Measurements from ENCODE around the gene ARHGAP21. TPM values are rescaled to one million over a fixed set of nuclear protein-coding genes. Genes with fewer than 3 reads are reported as not detected.

The ARHGAP21 gene
- total RNA-seq, 1 donor from 2014 or later, result 62.1 TPM

GRCh38 chr10:24551161-24551560 is 172.5 kb downstream of the ARHGAP21 start:
- Histone ChIP-seq H3K27ac (ENCODE audit: low read depth, low read length) (no peak overlapping the region), H3K4me1 (ENCODE audit: control insufficient read depth in 3 of 3, insufficient read depth in 3 of 3, low read length in 3 of 3) (peaks cover 10 to 11% (median 10%) of the 10 kb centered on the region in 3 donors), H3K9ac (ENCODE audit: low read depth in 1 of 3, low read length in 3 of 3) (no peak overlapping the region), H3K27me3 (ENCODE audit: control insufficient read depth in 3 of 3, insufficient read depth in 3 of 3, low read length in 3 of 3) (no peaks in the 10 kb centered on the region), H3K36me3 (ENCODE audit: control insufficient read depth in 3 of 3, insufficient read depth in 3 of 3, low read length in 3 of 3) (peaks cover under 1 to 9% (median 4%) of the 10 kb centered on the region in 3 donors), H3K9me3 (ENCODE audit: control insufficient read depth in 3 of 3, low read length in 3 of 3) (no peaks in the 10 kb centered on the region), H3K4me3 (ENCODE audit: low read length in 3 of 3) (no peak overlapping the region)

DNA sequence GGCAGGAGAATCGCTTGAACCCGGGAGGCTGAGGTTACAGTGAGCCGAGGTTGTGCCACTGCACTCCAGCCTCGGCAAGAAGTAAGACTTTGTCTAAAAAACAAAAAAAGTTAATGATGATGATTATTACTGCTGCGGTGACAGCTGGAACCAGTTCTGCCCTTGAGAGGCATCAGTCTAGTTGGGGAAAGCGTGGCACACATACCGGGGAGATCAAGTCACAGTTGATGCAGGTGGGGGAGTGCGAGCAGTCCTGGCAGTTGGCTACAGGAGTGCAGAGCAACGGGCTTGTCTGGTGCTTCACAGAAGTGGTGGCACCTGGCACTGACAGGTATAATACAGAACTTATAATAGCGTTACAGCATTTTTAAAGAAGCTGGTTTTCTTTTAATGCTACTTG is 173.0 kb downstream of the ARHGAP21 start:
- H3K9me3 ChIP-seq (ENCODE audit: control insufficient read depth in 3 of 3, low read length in 3 of 3), result no peaks in the 10 kb centered on the region
- H3K27me3 ChIP-seq (ENCODE audit: control insufficient read depth in 3 of 3, insufficient read depth in 3 of 3, low read length in 3 of 3), result no peaks in the 10 kb centered on the region
- H3K36me3 ChIP-seq (ENCODE audit: control insufficient read depth in 3 of 3, insufficient read depth in 3 of 3, low read length in 3 of 3), result peaks cover 5 to 14% (median 6%) of the 10 kb centered on the region in 3 donors
- no peak overlapping the region for H3K27ac ChIP-seq (ENCODE audit: low read depth, low read length)
- H3K4me1 ChIP-seq (ENCODE audit: control insufficient read depth in 3 of 3, insufficient read depth in 3 of 3, low read length in 3 of 3), result peaks cover 10% of the 10 kb centered on the region in 3 donors
- no peak overlapping the region for H3K9ac ChIP-seq (ENCODE audit: low read depth in 1 of 3, low read length in 3 of 3)
- H3K4me3 ChIP-seq (ENCODE audit: low read length in 3 of 3), result no peak overlapping the region

DNA sequence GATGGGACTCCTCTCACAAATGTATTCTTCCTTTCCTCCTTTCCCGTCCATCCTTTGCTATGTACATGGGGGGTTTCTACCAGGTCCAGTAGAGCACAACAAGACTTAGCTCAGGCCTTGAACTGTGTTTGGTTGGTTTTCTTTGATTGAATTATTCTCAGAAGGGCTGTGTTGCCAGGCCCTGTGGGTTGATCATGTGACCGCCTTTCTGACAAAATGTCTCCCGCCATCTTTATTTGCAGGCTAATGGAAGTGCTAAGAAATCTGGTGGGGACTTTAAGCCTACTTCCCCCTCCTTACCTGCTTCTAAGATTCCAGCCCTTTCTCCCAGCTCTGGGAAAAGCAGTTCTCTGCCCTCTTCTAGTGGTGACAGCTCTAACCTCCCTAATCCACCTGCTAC is 178.1 kb downstream of the ARHGAP21 start:
- Histone ChIP-seq H3K36me3 (ENCODE audit: control insufficient read depth in 3 of 3, insufficient read depth in 3 of 3, low read length in 3 of 3) (peaks cover 35 to 50% (median 47%) of the 10 kb centered on the region in 3 donors), H3K27me3 (ENCODE audit: control insufficient read depth in 3 of 3, insufficient read depth in 3 of 3, low read length in 3 of 3) (no peaks in the 10 kb centered on the region)

DNA sequence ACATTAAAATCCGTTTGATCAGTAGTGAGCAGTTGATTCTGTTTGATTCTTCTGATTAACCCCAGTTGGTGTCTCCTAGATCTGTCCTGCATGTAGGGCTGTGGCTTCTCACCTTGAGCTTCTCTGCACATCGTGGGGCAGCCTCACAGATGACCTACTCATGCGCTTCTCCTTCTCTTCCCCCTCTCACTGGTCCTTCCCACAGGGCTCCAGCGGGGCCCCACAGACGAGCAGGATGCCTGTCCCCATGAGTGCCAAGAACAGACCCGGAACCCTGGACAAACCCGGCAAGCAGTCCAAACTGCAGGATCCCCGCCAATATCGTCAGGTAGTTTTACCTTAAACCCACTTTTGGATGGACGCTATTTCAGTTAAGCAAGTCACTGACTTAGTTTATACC is 178.9 kb downstream of the ARHGAP21 start:
- Histone ChIP-seq H3K4me3 (ENCODE audit: low read length in 3 of 3) (no peak overlapping the region), H3K9me3 (ENCODE audit: control insufficient read depth in 3 of 3, low read length in 3 of 3) (no peaks in the 10 kb centered on the region), H3K9ac (ENCODE audit: low read depth in 1 of 3, low read length in 3 of 3) (no peak overlapping the region), H3K4me1 (ENCODE audit: control insufficient read depth in 3 of 3, insufficient read depth in 3 of 3, low read length in 3 of 3) (no peaks in the 10 kb centered on the region), H3K36me3 (ENCODE audit: control insufficient read depth in 3 of 3, insufficient read depth in 3 of 3, low read length in 3 of 3) (peaks cover 37 to 52% (median 50%) of the 10 kb centered on the region in 3 donors), H3K27me3 (ENCODE audit: control insufficient read depth in 3 of 3, insufficient read depth in 3 of 3, low read length in 3 of 3) (no peaks in the 10 kb centered on the region), H3K27ac (ENCODE audit: low read depth, low read length) (no peak overlapping the region)

More for the DNA sequence above, 178.1 kb downstream of the ARHGAP21 start:
- Histone ChIP-seq H3K4me1 (ENCODE audit: control insufficient read depth in 3 of 3, insufficient read depth in 3 of 3, low read length in 3 of 3) (no peaks in the 10 kb centered on the region), H3K9ac (ENCODE audit: low read depth in 1 of 3, low read length in 3 of 3) (no peak overlapping the region), H3K4me3 (ENCODE audit: low read length in 3 of 3) (no peak overlapping the region), H3K27ac (ENCODE audit: low read depth, low read length) (no peak overlapping the region), H3K9me3 (ENCODE audit: control insufficient read depth in 3 of 3, low read length in 3 of 3) (no peaks in the 10 kb centered on the region)

DNA sequence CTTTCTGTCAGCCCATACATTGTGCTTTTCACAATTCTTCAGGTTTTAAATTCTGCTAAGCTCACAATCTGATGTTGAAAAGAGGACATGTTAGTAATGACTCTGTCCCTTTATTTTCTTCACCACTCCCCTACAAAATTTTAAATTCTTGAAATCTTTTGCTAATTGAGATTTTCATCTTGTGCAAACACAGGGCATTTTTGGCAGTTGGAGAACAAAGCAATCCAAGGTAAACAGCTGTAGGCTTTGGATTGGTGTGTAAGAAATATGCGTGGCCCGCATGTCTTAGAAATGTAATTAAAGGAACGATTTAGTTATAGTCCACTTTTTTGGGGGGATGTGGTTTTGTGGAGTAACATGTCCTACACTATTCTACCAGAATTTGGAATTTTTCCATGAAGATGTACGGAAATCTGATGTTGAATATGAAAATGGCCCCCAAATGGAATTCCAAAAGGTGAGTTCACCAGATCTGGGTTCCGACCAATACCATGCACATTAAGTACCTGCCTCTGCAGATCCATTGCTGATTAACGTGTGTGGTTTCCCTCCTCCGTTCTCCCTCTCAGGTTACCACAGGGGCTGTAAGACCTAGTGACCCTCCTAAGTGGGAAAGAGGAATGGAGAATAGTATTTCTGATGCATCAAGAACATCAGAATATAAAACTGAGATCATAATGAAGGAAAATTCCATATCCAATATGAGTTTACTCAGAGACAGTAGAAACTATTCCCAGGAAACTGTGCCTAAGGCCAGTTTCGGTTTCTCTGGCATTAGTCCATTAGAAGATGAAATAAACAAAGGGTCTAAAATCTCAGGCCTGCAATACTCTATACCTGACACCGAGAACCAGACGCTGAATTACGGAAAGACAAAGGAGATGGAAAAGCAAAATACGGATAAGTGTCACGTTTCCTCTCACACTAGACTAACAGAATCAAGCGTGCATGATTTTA is 181.1 kb downstream of the ARHGAP21 start:
- Histone ChIP-seq H3K36me3 (ENCODE audit: control insufficient read depth in 3 of 3, insufficient read depth in 3 of 3, low read length in 3 of 3) (peaks cover 40 to 59% (median 57%) of the 10 kb centered on the region in 3 donors), H3K27ac (ENCODE audit: low read depth, low read length) (no peak overlapping the region), H3K9me3 (ENCODE audit: control insufficient read depth in 3 of 3, low read length in 3 of 3) (no peaks in the 10 kb centered on the region), H3K9ac (ENCODE audit: low read depth in 1 of 3, low read length in 3 of 3) (no peak overlapping the region), H3K4me3 (ENCODE audit: low read length in 3 of 3) (no peak overlapping the region), H3K27me3 (ENCODE audit: control insufficient read depth in 3 of 3, insufficient read depth in 3 of 3, low read length in 3 of 3) (no peaks in the 10 kb centered on the region), H3K4me1 (ENCODE audit: control insufficient read depth in 3 of 3, insufficient read depth in 3 of 3, low read length in 3 of 3) (no peaks in the 10 kb centered on the region)

DNA sequence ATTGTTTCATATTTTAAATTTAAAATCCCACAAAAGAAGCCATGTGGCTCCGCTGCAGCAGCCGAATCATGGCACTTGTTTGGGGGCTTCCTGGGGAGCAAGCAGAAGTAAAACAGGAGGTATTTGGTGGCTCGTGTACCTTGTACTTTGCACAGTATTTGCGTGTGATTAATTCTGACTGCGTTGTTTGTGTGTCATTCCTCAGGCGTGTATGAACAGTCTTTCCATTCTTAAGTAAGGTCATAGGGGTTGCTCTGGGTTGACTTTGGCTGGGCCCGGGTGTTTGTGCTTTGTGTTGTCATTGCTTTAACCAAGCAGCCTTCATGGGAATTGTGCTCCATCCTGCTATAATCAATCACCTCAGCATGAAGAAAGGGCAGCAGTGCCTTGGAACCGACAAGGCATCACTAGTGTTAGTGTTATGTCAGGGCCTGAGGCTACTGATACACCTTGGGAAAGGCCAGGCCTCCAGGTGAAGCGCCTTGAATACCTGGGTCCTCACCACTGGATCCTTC is 182.4 kb downstream of the ARHGAP21 start:
- Histone ChIP-seq H3K27me3 (ENCODE audit: control insufficient read depth in 3 of 3, insufficient read depth in 3 of 3, low read length in 3 of 3) (no peaks in the 10 kb centered on the region), H3K9ac (ENCODE audit: low read depth in 1 of 3, low read length in 3 of 3) (no peak overlapping the region), H3K36me3 (ENCODE audit: control insufficient read depth in 3 of 3, insufficient read depth in 3 of 3, low read length in 3 of 3) (peaks cover 45 to 65% (median 63%) of the 10 kb centered on the region in 3 donors), H3K9me3 (ENCODE audit: control insufficient read depth in 3 of 3, low read length in 3 of 3) (no peaks in the 10 kb centered on the region), H3K27ac (ENCODE audit: low read depth, low read length) (no peak overlapping the region), H3K4me3 (ENCODE audit: low read length in 3 of 3) (no peak overlapping the region), H3K4me1 (ENCODE audit: control insufficient read depth in 3 of 3, insufficient read depth in 3 of 3, low read length in 3 of 3) (no peaks in the 10 kb centered on the region)

DNA sequence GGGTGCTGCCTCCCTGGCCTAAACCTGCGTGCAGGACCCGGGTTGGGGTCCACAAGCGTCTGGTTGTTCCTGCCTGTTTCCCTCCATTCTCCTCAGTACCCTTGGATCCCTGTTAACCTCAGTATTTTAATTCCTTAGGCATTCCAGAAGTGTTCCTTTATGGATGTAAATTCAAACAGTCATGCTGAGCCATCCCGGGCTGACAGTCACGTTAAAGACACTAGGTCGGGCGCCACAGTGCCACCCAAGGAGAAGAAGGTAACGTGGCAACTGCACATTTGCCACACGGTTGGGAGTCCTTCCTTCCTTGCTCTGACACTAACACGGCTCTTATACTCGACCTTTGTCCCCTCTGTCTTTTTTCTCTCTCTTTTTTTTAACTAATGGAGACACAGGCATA is 187.1 kb downstream of the ARHGAP21 start:
- H3K4me1 ChIP-seq (ENCODE audit: control insufficient read depth in 3 of 3, insufficient read depth in 3 of 3, low read length in 3 of 3), result no peaks in the 10 kb centered on the region
- no peak overlapping the region for H3K9ac ChIP-seq (ENCODE audit: low read depth in 1 of 3, low read length in 3 of 3)
- H3K4me3 ChIP-seq (ENCODE audit: low read length in 3 of 3), result no peak overlapping the region
- no peaks in the 10 kb centered on the region for H3K27me3 ChIP-seq (ENCODE audit: control insufficient read depth in 3 of 3, insufficient read depth in 3 of 3, low read length in 3 of 3)
- no peaks in the 10 kb centered on the region for H3K9me3 ChIP-seq (ENCODE audit: control insufficient read depth in 3 of 3, low read length in 3 of 3)
- no peak overlapping the region for H3K27ac ChIP-seq (ENCODE audit: low read depth, low read length)
- H3K36me3 ChIP-seq (ENCODE audit: control insufficient read depth in 3 of 3, insufficient read depth in 3 of 3, low read length in 3 of 3), result peaks cover 47 to 68% (median 65%) of the 10 kb centered on the region in 3 donors

DNA sequence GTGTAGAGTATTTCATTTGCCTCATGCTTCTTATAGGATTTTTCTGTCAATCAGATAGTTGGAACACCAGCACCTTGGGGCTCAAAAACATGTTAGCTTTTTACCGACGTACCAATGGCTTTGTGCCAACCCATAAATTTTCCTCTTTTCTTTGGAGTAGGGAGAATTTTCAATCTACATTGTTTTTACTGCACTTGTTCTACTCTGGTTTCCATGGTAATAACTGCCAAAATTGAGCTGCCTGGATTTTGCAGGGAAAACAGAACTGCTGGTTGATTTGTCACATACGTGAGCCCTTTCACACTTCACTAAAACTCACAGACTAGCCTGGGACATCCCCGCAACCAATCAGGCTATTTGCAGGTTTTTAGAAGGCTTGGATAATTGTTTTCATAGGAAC is 189.7 kb downstream of the ARHGAP21 start:
- Histone ChIP-seq H3K4me3 (ENCODE audit: low read length in 3 of 3) (no peak overlapping the region), H3K9me3 (ENCODE audit: control insufficient read depth in 3 of 3, low read length in 3 of 3) (no peaks in the 10 kb centered on the region), H3K27me3 (ENCODE audit: control insufficient read depth in 3 of 3, insufficient read depth in 3 of 3, low read length in 3 of 3) (no peaks in the 10 kb centered on the region), H3K27ac (ENCODE audit: low read depth, low read length) (no peak overlapping the region), H3K36me3 (ENCODE audit: control insufficient read depth in 3 of 3, insufficient read depth in 3 of 3, low read length in 3 of 3) (peaks cover 47 to 65% (median 51%) of the 10 kb centered on the region in 3 donors), H3K9ac (ENCODE audit: low read depth in 1 of 3, low read length in 3 of 3) (no peak overlapping the region), H3K4me1 (ENCODE audit: control insufficient read depth in 3 of 3, insufficient read depth in 3 of 3, low read length in 3 of 3) (peaks cover 0 to 4% (median 3%) of the 10 kb centered on the region in 3 donors)
